Parietal lobe (tissue), 2 donors: Measurements from ENCODE around the gene ZNF362. TPM values are rescaled to one million over a fixed set of nuclear protein-coding genes. Genes with fewer than 3 reads are reported as not detected.

Experiments used
- small RNA-seq: library from RNA; depleted of rRNA; stranded (forward); fragments of <200 nt; gene quantifications from one replicate; pipeline ENCODE3, GENCODE V24; 2014; ENCODE audit warnings: low replicate concordance
- total RNA-seq: library from RNA; depleted of rRNA; stranded (reverse); fragments of >200 nt; gene quantifications from one replicate; pipeline ENCODE4 v1.2.3, GENCODE V29; 2014

ZNF362 gene, protein sequence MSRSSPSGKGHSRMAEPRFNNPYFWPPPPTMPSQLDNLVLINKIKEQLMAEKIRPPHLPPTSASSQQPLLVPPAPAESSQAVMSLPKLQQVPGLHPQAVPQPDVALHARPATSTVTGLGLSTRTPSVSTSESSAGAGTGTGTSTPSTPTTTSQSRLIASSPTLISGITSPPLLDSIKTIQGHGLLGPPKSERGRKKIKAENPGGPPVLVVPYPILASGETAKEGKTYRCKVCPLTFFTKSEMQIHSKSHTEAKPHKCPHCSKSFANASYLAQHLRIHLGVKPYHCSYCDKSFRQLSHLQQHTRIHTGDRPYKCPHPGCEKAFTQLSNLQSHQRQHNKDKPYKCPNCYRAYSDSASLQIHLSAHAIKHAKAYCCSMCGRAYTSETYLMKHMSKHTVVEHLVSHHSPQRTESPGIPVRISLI
- 23.5 TPM for total RNA-seq

DNA sequence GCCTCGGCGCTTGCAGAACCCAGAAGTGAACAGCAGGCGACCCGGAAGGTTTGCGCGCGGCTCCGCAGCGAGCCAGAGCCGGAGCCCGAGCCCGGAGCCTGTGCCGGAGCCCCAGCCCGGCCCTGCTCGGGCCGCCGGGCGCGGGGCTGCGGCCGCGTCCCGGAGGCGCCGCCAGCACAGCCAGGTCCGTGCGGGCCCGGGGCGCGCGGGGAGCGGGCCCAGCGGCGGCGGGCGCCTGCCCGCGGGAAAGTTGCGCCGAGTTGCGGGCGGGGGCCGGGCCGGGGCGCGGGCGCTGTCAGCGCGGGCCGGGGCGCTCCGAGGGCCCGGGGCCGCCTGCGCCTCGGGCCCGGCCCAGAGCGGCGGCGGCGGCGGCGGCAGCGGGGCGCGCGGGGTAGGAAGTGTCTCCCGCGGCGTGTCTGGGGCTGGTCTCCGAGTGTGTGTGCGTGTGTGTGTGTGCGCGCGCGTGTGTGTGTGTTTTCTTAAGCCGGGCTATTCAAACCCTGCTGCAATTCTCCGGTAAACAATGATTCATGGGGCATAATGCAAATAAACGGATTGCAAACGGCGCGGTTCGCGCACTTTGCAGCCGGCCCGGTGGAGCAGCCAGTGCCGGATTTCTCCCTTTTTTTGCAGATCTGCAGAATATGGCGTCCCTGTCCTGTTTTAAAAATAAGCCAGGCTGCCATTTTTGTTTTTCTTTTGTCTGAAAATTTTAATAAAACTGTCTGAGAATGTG is at the start of gene ZNF362:
Gene ZNF362 (plus strand): TSS at position 22 of the 736 bp plus-strand sequence. CDS start 14,083 bp downstream, outside the sequence.

DNA sequence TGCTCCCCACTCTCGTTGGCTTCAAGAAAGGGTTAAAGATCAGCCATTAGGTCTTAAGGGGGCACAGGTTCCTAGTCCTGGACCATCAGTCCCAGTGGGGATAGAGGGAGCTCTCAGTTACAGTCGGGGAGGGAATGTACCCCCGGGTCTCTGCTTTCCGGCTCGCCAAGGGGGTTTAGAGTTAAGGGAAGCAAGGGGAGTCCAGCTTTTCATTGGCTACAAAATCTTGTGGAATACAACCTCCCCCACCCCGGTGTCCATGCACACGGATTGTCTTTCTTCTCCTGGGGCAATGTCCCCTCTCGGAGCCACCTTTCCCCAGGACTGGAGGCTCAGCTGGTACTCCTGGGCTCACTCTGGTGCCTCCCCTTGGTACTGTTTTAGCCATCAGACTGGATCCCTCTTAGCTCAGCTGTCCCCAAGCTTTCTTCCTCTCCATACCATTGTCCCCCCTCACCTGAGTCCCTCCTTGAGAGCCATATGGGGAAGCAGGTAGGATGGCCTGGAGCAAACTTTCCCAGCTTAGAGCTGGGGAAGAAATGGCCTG is 64.4 kb downstream of the ZNF362 start, which contains the start of gene A3GALT2:
Gene A3GALT2 (minus strand): TSS at position 480 of the 547 bp plus-strand sequence. CDS start 0 bp downstream, at position 480.

Small RNA genes lying within 50 kb of the gene (small RNA-seq; reads per million reads assigned to genes)
- gene RN7SKP16: not detected

Other genes starting within 250 kb of the ZNF362 start
- gene AK2, start 219.6 kb upstream of the ZNF362 start, total RNA-seq: 76.4 TPM
- 21.6 TPM for gene AZIN2, start 175.3 kb upstream of the ZNF362 start, total RNA-seq
- 6.3 TPM for gene TRIM62, start 74.4 kb upstream of the ZNF362 start, total RNA-seq
- gene A3GALT2, start 64.6 kb downstream of the ZNF362 start, total RNA-seq: not detected
- 59.8 TPM for gene PHC2, start 174.6 kb downstream of the ZNF362 start, total RNA-seq
- 15.0 TPM for gene ZSCAN20, start 216.2 kb downstream of the ZNF362 start, total RNA-seq